Measurements from ENCODE around the gene RYR3.

- TF ChIP-seq CTCF (IDR thresholded peaks at IDR 0.05) (no peak), POLR2A (IDR thresholded peaks at IDR 0.05) (no peak)
These were observed 223.9 kb downstream of the RYR3 start for GRCh38 chr15:33534642-33535041.
